Activated T-cell treated with anti-CD3 and anti-CD28 coated beads for 24 hours (primary cell): ENCODE measurements around the gene SNX7.
A peak's percentile ranks its signal among the peaks of the same experiment; 100 is the strongest.

Source experiments
- DNase-seq: peaks from one replicate; pipeline ENCODE4 v3.0.0-alpha.2; 2020; ENCODE audit warnings: low read depth

SNX7 gene

GRCh38 chr1:98769162-98769561, 107.6 kb downstream of the SNX7 start:
- no peak for DNase-seq

GRCh38 chr1:98781906-98782305, 120.4 kb downstream of the SNX7 start:
- no peak for DNase-seq

GRCh38 chr1:98783821-98784220, 122.3 kb downstream of the SNX7 start:
- no peak for DNase-seq

GRCh38 chr1:98791498-98791897, 130.0 kb downstream of the SNX7 start:
- no peak for DNase-seq

GRCh38 chr1:98792123-98792522, 130.6 kb downstream of the SNX7 start:
- DNase-seq, result no peak

- no peak for DNase-seq
Measured at GRCh38 chr1:98793136-98793535, 131.6 kb downstream of the SNX7 start.

- DNase-seq, result peak; percentile 39
Measured at GRCh38 chr1:98794196-98794886, 132.8 kb downstream of the SNX7 start.

- no peak for DNase-seq
Measured at GRCh38 chr1:98796049-98796448, 134.5 kb downstream of the SNX7 start.

GRCh38 chr1:98797506-98797905, 136.0 kb downstream of the SNX7 start:
- no peak for DNase-seq
